GM12872 (cell line): ENCODE measurements around the gene PDE9A.

Experiments used
- TF ChIP-seq, protein P1 (sequence below): IDR thresholded peaks from 3 replicates; pipeline ENCODE4 v1.5.1; 2011; ENCODE audit warnings: low read depth, mild to moderate bottlenecking, low read length, moderate library complexity; ENCODE audit not compliant: insufficient read depth

PDE9A gene

DNA sequence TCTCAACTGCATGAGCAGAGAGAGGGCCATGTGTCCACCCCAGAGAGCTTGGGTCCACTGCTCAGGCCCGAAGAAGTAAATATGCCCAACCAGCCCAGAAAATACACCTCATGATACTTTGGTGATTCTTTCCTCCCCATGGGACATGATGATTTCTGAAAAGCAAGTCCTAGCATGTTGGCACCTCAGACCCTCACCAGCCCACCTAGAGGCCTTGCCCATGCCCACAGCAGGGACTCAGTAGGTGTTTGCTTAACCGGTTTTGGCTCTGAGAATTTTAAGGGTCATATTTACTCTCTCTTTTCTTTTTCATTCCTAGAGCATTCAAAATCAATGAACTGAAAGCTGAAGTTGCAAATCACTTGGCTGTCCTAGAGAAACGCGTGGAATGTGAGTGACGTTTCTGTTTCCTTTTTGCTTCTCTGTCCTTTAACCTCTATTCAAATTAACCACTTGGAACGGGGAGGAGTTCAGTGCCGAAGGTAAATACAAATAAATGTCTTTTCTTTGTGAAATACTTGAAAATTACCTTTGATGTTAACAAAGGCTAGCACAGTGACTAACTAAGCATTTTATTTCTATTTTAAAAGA, 79.7 kb downstream of the PDE9A start:
- TF ChIP-seq, protein P1, sequence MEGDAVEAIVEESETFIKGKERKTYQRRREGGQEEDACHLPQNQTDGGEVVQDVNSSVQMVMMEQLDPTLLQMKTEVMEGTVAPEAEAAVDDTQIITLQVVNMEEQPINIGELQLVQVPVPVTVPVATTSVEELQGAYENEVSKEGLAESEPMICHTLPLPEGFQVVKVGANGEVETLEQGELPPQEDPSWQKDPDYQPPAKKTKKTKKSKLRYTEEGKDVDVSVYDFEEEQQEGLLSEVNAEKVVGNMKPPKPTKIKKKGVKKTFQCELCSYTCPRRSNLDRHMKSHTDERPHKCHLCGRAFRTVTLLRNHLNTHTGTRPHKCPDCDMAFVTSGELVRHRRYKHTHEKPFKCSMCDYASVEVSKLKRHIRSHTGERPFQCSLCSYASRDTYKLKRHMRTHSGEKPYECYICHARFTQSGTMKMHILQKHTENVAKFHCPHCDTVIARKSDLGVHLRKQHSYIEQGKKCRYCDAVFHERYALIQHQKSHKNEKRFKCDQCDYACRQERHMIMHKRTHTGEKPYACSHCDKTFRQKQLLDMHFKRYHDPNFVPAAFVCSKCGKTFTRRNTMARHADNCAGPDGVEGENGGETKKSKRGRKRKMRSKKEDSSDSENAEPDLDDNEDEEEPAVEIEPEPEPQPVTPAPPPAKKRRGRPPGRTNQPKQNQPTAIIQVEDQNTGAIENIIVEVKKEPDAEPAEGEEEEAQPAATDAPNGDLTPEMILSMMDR, result no peak

DNA sequence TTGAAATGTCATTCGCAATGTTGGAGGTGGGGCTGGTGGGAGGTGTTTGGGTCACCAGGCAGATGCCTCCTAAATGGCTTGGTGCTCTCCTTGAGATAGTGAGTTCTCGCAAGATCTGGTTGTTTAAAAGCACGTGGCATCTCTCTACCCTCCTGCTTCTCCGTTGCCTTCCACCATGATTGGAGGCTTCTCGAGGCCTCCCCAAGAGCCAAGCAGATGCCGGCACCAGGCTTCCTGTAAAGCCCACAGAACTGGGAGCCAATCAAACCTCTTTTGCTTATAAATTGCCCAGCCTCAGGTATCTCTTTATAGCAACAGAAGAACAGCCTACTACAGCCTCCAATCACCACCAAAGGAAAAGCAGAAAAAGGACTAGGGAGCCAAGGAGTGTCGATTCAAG, 80.5 kb downstream of the PDE9A start:
- TF ChIP-seq, protein P1, result no peak

DNA sequence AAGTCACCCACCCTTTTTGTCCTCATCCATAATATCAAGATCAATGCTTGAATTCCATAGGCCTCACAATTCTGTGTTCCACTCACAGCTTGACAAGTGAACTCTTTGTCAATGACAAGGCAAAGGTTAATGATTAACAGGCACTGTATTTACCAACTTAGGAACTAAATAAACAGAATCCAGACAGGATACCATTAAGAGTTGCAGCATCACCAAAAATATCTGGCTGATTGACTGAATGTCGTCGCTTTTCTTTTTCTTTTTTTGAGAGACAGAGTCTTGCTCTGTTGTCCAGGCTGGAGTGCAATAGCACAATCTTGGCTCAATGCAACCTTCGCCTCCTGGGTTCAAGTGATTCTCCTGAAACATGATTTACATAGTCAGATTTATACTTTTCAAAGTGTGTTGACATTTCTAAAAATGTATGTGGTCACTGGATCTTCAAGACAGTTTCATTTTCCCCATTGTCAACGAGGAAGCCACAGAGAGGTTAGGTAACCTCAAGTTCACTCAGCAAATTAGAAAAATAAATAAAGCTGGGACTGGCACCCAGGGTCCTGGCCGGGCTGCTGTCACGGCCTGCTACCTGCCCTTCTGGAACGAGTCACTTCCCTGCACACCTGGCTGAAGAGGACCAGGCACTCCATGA, 81.0 kb downstream of the PDE9A start:
- TF ChIP-seq, protein P1, result no peak

- TF ChIP-seq, protein P1, result no peak
Observed at GRCh38 chr21:42735061-42735460, 81.6 kb downstream of the PDE9A start.

DNA sequence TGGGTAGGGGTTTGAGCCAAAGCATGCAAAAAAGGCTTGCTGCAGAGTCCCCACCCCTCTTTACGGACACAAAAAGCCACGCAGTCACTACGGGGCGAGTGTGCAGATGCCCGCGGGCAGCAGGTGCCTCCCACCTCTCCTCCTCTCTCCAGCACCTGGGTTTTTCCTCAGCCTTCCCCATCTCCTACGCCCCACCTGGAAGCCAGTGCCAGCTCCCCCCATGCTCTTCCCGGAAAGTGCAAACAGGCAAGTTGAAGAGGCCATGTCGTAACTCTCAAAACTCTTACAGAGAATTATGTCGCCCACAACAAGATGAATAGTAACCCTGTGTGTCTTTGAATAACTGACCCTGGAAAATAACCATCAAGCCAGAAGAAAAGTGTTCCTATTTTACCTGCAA, 82.5 kb downstream of the PDE9A start:
- TF ChIP-seq, protein P1, result no peak

DNA sequence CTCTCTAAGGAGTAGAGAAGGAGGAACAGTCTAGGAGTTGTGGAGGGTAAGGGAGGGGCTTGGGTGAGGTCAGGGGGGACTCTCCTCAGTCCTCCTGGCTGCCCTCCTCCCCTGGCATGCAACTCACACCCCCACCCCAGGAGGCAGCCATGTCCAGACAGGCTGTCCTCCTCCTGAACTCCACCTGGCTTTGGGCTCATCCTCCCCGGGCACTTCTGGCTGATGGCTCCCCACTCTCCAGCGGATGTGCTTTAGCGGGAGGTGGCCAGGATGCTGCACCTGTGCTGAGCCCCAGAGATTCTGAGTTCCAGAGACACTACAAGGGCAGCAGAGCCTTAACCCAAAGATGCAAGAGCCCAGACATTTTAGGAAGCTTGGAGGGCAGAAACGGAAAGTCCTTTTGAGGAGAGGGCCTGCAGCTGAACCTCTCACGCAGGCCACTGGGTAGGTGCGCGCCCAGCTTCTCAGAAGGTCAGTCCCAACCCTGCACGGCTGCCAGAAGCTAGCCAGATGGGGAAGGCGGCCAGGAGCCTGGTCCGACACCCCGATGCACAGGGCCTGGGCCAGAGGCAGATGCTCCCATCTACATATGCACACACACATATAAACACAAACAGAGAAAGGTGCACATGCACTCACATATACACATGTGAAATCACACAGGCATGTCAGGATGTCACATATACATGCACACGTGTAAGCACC, 83.4 kb downstream of the PDE9A start:
- TF ChIP-seq, protein P1, result no peak

GRCh38 chr21:42737951-42738590, 84.7 kb downstream of the PDE9A start:
- TF ChIP-seq, protein P1, result no peak
